Measurements from ENCODE around the gene ARTN.

The ARTN gene

DNA sequence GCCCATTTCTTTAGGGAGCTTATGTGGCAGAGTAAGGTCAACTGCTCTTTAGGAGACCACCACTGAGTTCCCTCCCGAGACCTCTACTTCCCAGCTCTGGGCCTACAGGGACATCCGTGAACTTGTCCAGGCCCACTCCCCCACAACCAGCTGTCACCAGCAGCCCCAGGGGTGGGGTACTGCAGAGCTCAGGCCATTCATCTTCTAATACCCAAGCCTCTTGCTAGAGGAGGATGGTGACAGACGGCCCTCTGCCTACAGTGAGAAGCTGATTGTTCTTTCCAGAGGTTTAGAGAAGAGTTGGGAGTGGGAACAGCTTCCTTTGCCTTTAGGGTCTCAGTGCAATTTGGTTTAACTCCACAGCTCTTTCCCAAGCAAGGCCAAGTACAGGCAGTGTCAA is 33.2 kb upstream of the ARTN start:
- Histone ChIP-seq H3K4me2 (ENCODE audit: low read depth, low read length, poor library complexity, severe bottlenecking) (no peak overlapping the region), H3K9me2 (replicated peaks; ENCODE audit: low read depth, low read length) (no peaks in the 10 kb centered on the region), H3K4me1 (ENCODE audit: insufficient read depth, low read length, poor library complexity, severe bottlenecking) (peaks cover 5% of the 10 kb centered on the region), H3K27me3 (ENCODE audit: insufficient read depth, low read length, poor library complexity, severe bottlenecking) (no peaks in the 10 kb centered on the region), H2AFZ (ENCODE audit: low read length) (no peak overlapping the region), H3F3A (ENCODE audit: low read depth) (no peaks in the 10 kb centered on the region), H4K20me1 (ENCODE audit: insufficient read depth, low read length, poor library complexity, severe bottlenecking) (no peaks in the 10 kb centered on the region), H3K36me3 (ENCODE audit: insufficient read depth, low read length) (no peaks in the 10 kb centered on the region; the same call in 1 of the 2 replicates), H3K9ac (ENCODE audit: low read depth, low read length, poor library complexity, severe bottlenecking) (no peak overlapping the region), H3K79me2 (ENCODE audit: insufficient read depth, low read length) (no peaks in the 10 kb centered on the region), H3K4me3 (ENCODE audit: low read length, poor library complexity, severe bottlenecking) (no peak overlapping the region), H3K9me3 (ENCODE audit: insufficient read depth, low read depth, low read length) (no peaks in the 10 kb centered on the region)
- TF ChIP-seq EZH2phosphoT487 (IDR thresholded peaks at IDR 0.05; ENCODE audit: borderline replicate concordance) = no peak
- TF ChIP-seq CTCF (conservative IDR thresholded peaks at IDR 0.05; ENCODE audit: low read length) = no peak

GRCh38 chr1:43901196-43901961 is 32.2 kb upstream of the ARTN start:
- no peak overlapping the region for H3K9ac ChIP-seq (ENCODE audit: low read depth, low read length, poor library complexity, severe bottlenecking)
- no peaks in the 10 kb centered on the region for H3F3A ChIP-seq (ENCODE audit: low read depth)
- no peaks in the 10 kb centered on the region for H3K79me2 ChIP-seq (ENCODE audit: insufficient read depth, low read length)
- no peak overlapping the region for H3K4me2 ChIP-seq (ENCODE audit: low read depth, low read length, poor library complexity, severe bottlenecking)
- no peaks in the 10 kb centered on the region for H3K9me2 ChIP-seq (replicated peaks; ENCODE audit: low read depth, low read length)
- H4K20me1 ChIP-seq (ENCODE audit: insufficient read depth, low read length, poor library complexity, severe bottlenecking) = no peaks in the 10 kb centered on the region
- no peak for TF ChIP-seq CTCF (conservative IDR thresholded peaks at IDR 0.05; ENCODE audit: low read length)
- TF ChIP-seq EZH2phosphoT487 (IDR thresholded peaks at IDR 0.05; ENCODE audit: borderline replicate concordance) = no peak
- no peaks in the 10 kb centered on the region for H3K9me3 ChIP-seq (ENCODE audit: insufficient read depth, low read depth, low read length)
- no peak overlapping the region for H2AFZ ChIP-seq (ENCODE audit: low read length)
- H3K27me3 ChIP-seq (ENCODE audit: insufficient read depth, low read length, poor library complexity, severe bottlenecking) = no peaks in the 10 kb centered on the region
- H3K36me3 ChIP-seq (ENCODE audit: insufficient read depth, low read length) = no peaks in the 10 kb centered on the region; the same call in 1 of the 2 replicates
- no peak overlapping the region for H3K4me3 ChIP-seq (ENCODE audit: low read length, poor library complexity, severe bottlenecking)
- peaks cover 5% of the 10 kb centered on the region for H3K4me1 ChIP-seq (ENCODE audit: insufficient read depth, low read length, poor library complexity, severe bottlenecking)

DNA sequence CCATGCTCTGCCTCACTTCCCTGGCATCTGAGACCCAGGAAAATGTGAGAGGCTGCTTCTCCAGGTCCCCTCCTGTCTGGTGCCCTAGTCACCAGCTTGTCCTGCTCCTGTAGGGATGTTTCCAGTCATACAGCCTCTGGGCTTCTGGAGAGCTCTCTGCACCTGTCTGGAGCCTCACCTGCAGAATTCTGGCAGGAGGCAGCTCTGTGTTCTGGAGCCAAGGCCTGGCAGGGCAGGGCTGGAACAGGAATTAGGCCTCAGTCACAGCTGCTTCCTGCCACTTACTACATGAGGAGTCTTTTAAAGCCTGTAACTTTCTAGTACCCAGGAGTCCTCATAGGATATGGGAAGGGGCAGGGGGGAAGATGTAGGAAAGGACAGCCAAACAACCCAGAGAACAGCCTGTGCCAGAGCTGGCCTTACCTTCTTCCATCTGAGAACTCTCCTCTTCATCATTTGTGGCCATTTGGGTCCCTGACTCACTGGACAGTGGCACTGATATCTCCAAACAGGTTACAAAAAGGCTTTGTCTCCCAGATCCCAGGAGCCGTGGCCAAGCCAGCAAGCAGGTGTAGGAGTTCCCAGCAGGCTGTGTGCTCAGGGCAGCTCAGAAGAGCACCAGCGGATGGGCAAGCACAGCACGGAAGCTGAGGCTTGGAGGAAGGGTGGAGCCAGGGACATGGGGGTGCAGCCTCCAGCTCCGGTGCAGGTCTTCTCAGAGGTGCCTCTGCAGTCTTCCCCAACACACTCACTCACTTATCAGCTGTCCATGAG is 31.4 kb upstream of the ARTN start:
- TF ChIP-seq EZH2phosphoT487 (IDR thresholded peaks at IDR 0.05; ENCODE audit: borderline replicate concordance) (no peak), CTCF (conservative IDR thresholded peaks at IDR 0.05; ENCODE audit: low read length) (no peak)
- no peak overlapping the region for H3K4me2 ChIP-seq (ENCODE audit: low read depth, low read length, poor library complexity, severe bottlenecking)

More for the DNA sequence above, 31.4 kb upstream of the ARTN start:
- Histone ChIP-seq H3F3A (ENCODE audit: low read depth) (no peaks in the 10 kb centered on the region; the same call in 1 of the 2 replicates), H3K4me1 (ENCODE audit: insufficient read depth, low read length, poor library complexity, severe bottlenecking) (peaks cover 5% of the 10 kb centered on the region), H3K79me2 (ENCODE audit: insufficient read depth, low read length) (no peaks in the 10 kb centered on the region), H3K9me2 (replicated peaks; ENCODE audit: low read depth, low read length) (no peaks in the 10 kb centered on the region), H3K9ac (ENCODE audit: low read depth, low read length, poor library complexity, severe bottlenecking) (no peak overlapping the region), H2AFZ (ENCODE audit: low read length) (no peak overlapping the region), H3K4me3 (ENCODE audit: low read length, poor library complexity, severe bottlenecking) (no peak overlapping the region), H3K36me3 (ENCODE audit: insufficient read depth, low read length) (no peaks in the 10 kb centered on the region; the same call in 1 of the 2 replicates), H3K27me3 (ENCODE audit: insufficient read depth, low read length, poor library complexity, severe bottlenecking) (no peaks in the 10 kb centered on the region), H3K9me3 (ENCODE audit: insufficient read depth, low read depth, low read length) (no peaks in the 10 kb centered on the region), H4K20me1 (ENCODE audit: insufficient read depth, low read length, poor library complexity, severe bottlenecking) (no peaks in the 10 kb centered on the region)

Data from Loucy (cell line).